Measurements from ENCODE around the gene GET4.
A peak's percentile ranks its signal among the peaks of the same experiment; 100 is the strongest.

GRCh38 chr7:873367-874002 is 2.9 kb upstream of the GET4 start:
- TF ChIP-seq CTCF (conservative IDR thresholded peaks at IDR 0.05) (peak; percentile 99), ZFX (IDR thresholded peaks at IDR 0.05) (no peak)

All from C4-2B (cell line).